Measurements from ENCODE around the gene GFI1.

GFI1 gene

DNA sequence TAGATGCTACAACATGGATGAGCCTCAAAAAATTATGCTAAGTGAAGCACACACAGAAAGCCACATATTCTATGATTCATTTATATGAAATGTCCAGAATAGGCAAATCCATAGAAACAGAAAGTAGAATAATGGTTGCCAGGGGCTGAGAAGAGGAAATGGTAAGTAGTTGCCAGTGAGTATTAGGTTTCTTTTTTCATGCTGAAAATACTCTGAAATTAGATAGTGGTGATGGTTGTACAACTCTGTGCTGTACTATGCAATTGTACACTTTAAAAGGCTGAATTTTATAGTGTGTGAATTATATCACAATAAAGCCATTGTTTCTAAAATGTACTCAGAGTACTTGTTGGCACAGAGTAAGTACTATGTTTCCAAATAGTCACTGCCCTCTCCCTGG lies 15.5 kb upstream of the GFI1 start:
- TF ChIP-seq, protein P1, sequence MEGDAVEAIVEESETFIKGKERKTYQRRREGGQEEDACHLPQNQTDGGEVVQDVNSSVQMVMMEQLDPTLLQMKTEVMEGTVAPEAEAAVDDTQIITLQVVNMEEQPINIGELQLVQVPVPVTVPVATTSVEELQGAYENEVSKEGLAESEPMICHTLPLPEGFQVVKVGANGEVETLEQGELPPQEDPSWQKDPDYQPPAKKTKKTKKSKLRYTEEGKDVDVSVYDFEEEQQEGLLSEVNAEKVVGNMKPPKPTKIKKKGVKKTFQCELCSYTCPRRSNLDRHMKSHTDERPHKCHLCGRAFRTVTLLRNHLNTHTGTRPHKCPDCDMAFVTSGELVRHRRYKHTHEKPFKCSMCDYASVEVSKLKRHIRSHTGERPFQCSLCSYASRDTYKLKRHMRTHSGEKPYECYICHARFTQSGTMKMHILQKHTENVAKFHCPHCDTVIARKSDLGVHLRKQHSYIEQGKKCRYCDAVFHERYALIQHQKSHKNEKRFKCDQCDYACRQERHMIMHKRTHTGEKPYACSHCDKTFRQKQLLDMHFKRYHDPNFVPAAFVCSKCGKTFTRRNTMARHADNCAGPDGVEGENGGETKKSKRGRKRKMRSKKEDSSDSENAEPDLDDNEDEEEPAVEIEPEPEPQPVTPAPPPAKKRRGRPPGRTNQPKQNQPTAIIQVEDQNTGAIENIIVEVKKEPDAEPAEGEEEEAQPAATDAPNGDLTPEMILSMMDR (conservative IDR thresholded peaks at IDR 0.05; ENCODE audit: low read depth, low read length) = no peak
- no peak overlapping the region for H3K4me3 ChIP-seq (ENCODE audit: low read depth, low read length)
- peak; percentile 69 for DNase-seq (ENCODE audit: low read depth)

DNA sequence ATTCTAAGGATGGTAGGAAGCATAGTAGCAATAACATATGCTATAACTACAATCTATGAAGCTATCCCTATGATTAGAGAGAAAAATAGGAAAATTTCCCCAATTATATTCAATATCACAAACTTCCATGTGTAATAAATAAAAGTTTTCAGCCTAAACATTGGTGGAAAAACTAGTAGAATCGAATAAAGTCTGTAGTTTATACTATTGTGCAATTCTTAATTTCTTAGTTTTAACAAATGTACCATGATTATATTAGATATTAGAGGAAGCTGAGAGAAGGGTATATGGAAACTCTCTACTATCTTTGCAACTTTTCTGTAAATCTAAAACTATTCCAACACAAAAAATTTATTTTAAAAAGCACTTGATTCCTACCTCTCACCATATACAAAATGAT lies 13.8 kb upstream of the GFI1 start:
- TF ChIP-seq, protein P1 (conservative IDR thresholded peaks at IDR 0.05; ENCODE audit: low read depth, low read length) = no peak
- DNase-seq (ENCODE audit: low read depth) = no peak
- no peak overlapping the region for H3K4me3 ChIP-seq (ENCODE audit: low read depth, low read length)

DNA sequence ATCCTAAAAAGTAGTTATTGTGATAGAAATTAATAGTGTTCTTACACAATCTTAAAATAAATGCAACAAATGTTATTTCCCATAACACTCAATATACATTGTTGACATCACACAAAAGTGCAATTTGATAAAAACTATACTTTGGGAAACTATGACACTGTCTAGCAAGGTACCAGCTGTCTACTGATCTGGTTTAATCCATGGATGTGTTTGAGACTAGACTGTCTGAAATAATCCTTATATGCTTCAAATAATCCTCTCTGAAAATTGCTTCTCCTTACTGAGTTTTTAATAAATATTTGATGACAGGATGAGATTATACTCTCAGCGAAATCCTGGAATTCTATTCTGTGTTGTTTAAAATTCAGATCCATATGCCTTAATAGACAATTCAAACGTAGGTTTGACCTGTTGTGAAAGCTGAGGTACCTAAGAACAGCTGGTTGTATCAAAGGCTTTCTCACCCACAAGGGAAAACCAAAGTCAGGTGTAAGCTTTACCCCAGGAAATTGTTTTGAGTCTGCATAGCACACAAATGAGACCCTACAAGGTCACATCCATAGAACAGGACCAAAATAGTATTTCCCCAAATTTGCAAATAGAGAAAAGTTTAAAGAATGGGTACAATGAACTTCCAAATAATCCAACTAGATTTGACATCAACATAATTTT lies 8.8 kb upstream of the GFI1 start:
- TF ChIP-seq, protein P1 (conservative IDR thresholded peaks at IDR 0.05; ENCODE audit: low read depth, low read length) = no peak
- DNase-seq (ENCODE audit: low read depth) = no peak
- no peak overlapping the region for H3K4me3 ChIP-seq (ENCODE audit: low read depth, low read length)

DNA sequence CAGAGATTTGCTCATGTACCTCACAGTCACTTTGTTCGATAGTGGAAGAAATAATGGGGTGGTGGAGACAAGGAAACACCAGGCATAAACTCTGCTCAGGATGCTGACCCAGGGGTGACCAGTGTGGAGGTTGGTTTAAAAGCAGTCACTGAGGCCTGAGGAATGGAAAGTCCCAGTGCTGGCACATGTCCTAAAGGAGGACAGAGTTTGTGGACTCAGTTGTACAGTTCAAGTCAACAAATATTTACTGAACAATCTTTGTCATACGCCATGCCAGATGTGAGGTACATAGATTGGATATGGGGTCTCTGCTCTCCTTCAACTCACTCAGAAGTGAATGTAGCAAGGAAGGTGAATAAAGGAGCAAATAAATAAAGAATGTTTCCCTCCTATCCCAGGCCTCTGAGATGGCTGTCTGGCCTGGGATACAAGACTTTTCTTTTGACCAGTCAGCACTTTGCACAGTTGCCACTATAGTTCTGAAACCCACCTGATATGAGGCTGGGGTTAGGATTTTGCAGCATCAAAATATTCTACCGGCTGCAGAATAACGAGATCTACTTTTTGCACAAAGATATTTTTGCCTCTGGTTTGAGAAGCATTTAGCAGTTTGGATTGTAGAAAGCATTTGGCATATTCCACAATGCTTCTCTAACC lies 7.9 kb upstream of the GFI1 start:
- TF ChIP-seq, protein P1 (conservative IDR thresholded peaks at IDR 0.05; ENCODE audit: low read depth, low read length) = no peak
- no peak overlapping the region for H3K4me3 ChIP-seq (ENCODE audit: low read depth, low read length)
- no peak for DNase-seq (ENCODE audit: low read depth)

DNA sequence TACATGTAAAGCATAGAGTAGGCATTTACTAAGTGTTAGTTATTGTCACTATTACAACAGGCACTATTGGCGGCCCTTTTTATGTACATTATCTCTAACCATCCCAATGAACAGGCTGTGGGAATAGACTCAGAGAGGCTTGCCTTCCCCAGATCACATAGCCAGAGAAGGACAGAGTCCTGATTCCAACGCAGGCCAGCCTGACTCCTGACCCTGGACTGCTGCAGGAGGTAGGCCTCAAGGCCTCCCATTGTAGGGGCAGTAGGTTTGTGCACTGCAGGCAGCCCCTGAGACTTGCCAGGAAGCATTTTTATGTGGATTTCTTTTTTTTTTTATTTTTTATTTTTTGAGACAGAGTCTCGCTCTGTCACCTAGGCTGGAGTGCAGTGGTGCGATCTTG lies 6.4 kb upstream of the GFI1 start:
- DNase-seq (ENCODE audit: low read depth) = no peak
- H3K4me3 ChIP-seq (ENCODE audit: low read depth, low read length) = no peak overlapping the region
- TF ChIP-seq, protein P1 (conservative IDR thresholded peaks at IDR 0.05; ENCODE audit: low read depth, low read length) = no peak

DNA sequence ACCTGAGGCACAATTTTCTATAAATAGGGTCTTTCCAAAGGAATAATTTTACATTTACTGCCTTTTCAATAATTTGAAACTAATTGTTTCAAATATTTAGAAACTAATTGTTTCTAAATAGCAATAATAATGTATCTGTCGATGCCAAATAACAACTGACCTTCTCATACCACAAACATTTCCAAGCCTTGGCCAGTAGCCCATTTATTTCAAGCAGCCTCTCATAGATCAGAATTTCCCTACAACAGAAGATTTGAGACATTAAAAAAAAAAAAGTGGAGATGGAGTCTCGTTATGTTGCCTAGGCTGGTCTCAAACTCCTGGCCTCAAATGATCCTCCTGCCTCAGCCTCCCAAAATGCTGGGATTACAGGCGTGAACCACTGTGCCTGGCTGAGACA lies 2.1 kb upstream of the GFI1 start:
- DNase-seq (ENCODE audit: low read depth) = peak; percentile 81
- TF ChIP-seq, protein P1 (conservative IDR thresholded peaks at IDR 0.05; ENCODE audit: low read depth, low read length) = no peak

DNA sequence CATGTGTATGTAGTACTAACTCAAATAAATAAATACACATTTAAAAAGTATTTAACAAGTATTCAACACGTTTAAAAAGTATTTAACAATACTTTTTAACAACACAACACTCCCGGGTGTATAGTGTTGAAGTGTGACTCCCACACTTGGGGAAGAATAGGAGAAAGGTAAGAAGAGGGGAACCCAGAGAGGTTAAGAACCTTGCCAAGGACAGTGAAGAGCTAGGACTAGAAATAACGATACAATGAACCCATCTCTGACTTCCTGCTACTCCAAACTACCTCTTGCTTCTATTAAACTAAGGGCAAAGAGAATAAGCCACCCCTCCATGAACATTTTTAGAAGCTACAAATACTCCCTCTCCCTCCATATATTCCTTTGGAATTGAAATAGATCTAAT lies 1.7 kb upstream of the GFI1 start:
- TF ChIP-seq, protein P1 (conservative IDR thresholded peaks at IDR 0.05; ENCODE audit: low read depth, low read length) = no peak
- no peak for DNase-seq (ENCODE audit: low read depth)
- no peak overlapping the region for H3K4me3 ChIP-seq (ENCODE audit: low read depth, low read length)

More for the DNA sequence above, 2.1 kb upstream of the GFI1 start:
- no peak overlapping the region for H3K4me3 ChIP-seq (ENCODE audit: low read depth, low read length)
